PC-3 (cell line): Measurements from ENCODE around the gene DHX16. TPM values are rescaled to one million over a fixed set of nuclear protein-coding genes. Genes with fewer than 3 reads are reported as not detected.
A peak's percentile ranks its signal among the peaks of the same experiment; 100 is the strongest.

Experiments
- ATAC-seq: fragments of 200-7000 bp; cut with Tn5 transposase; 2 replicates; pipeline ENCODE4 v1.9.1; 2020; ENCODE audit warnings: mild to moderate bottlenecking, moderate library complexity
- BruUV-seq: library from RNA; stranded (reverse); fragments of 400-500 nt; replicated peaks from 2 replicates; lab custom pipeline; 2021; lab: Mats Ljungman, UMichigan
- CTCF ChIA-PET: fragments of 300-600 bp; sonication (Branson Sonifier 250); formaldehyde crosslinking; loops from one replicate; lab custom pipeline; 2022; ENCODE audit warnings: antibody characterized with exemption; lab: Charles Lee
- POLR2A ChIA-PET: fragments of 300-600 bp; sonication (Branson Sonifier 250); formaldehyde crosslinking; loops from one replicate; lab custom pipeline; 2022; ENCODE audit warnings: antibody characterized with exemption; ENCODE audit not compliant: unreplicated experiment; lab: Charles Lee
- DNase-seq: peaks from one replicate; pipeline ENCODE4 v3.0.0-alpha.2; 2015
- H2AFZ ChIP-seq: fragments of 300-600 bp; sonication (generic); 2 replicates; pipeline ENCODE4 v1.6.0; 2016; ENCODE audit warnings: antibody characterized with exemption, low read length
- H3F3A ChIP-seq: fragments of 300-600 bp; sonication (generic); one replicate; pipeline ENCODE4 v1.6.0; 2017; ENCODE audit warnings: antibody characterized with exemption, low read length, control low read depth, mild to moderate bottlenecking; ENCODE audit not compliant: unreplicated experiment
- H3K27ac ChIP-seq: fragments of 300-600 bp; sonication (generic); 2 replicates; pipeline ENCODE4 v1.5.1; 2016; ENCODE audit warnings: mild to moderate bottlenecking, low read length
- H3K27me3 ChIP-seq: fragments of 300-600 bp; sonication (generic); 2 replicates; pipeline ENCODE4 v1.6.1; 2016; ENCODE audit warnings: low read length, mixed read lengths
- H3K36me3 ChIP-seq: fragments of 300-600 bp; sonication (generic); 2 replicates; pipeline ENCODE4 v1.6.1; 2016; ENCODE audit warnings: low read depth, mixed run types, low read length, mixed read lengths
- H3K4me1 ChIP-seq: fragments of 300-600 bp; sonication (generic); 2 replicates; pipeline ENCODE4 v1.5.1; 2016; ENCODE audit warnings: low read length; ENCODE audit not compliant: insufficient read depth
- H3K4me2 ChIP-seq: fragments of 300-600 bp; sonication (generic); 2 replicates; pipeline ENCODE4 v1.6.0; 2016; ENCODE audit warnings: low read length
- H3K4me3 ChIP-seq: fragments of 300-600 bp; sonication (generic); 2 replicates; pipeline ENCODE4 v1.5.1; 2016; ENCODE audit warnings: mild to moderate bottlenecking, low read length, mixed read lengths
- H3K79me2 ChIP-seq: fragments of 300-600 bp; sonication (generic); 2 replicates; pipeline ENCODE4 v1.6.1; 2017; ENCODE audit warnings: low read length, mixed read lengths
- H3K9ac ChIP-seq: fragments of 300-600 bp; sonication (generic); 2 replicates; pipeline ENCODE4 v1.6.0; 2016; ENCODE audit warnings: mild to moderate bottlenecking, low read length
- H3K9me2 ChIP-seq: fragments of 300-600 bp; sonication (generic); replicated peaks from 2 replicates; pipeline ENCODE4 v1.6.1; 2016; ENCODE audit warnings: mixed run types, low read length, mixed read lengths
- H3K9me3 ChIP-seq: fragments of 300-600 bp; sonication (generic); 2 replicates; pipeline ENCODE4 v1.6.1; 2016; ENCODE audit warnings: low read length, mixed read lengths
- H4K20me1 ChIP-seq: fragments of 300-600 bp; sonication (generic); 2 replicates; pipeline ENCODE4 v1.6.1; 2016; ENCODE audit warnings: low read length, mixed read lengths
- CTCF ChIP-seq: fragments of 300-600 bp; sonication (generic); conservative IDR thresholded peaks from 2 replicates; pipeline ENCODE4 v1.5.1; 2017; ENCODE audit warnings: antibody characterized with exemption, low read depth, mild to moderate bottlenecking, low read length
- EZH2 ChIP-seq: fragments of 300-600 bp; sonication (generic); IDR thresholded peaks from one replicate; pipeline ENCODE4 v1.6.1; 2017; ENCODE audit warnings: antibody characterized with exemption, mild to moderate bottlenecking, low read length; ENCODE audit not compliant: unreplicated experiment
- EZH2phosphoT487 ChIP-seq: fragments of 300-600 bp; sonication (generic); IDR thresholded peaks from 2 replicates; pipeline ENCODE4 v1.6.1; 2018; ENCODE audit warnings: mild to moderate bottlenecking, antibody characterized with exemption, low read length, borderline replicate concordance
- intact Hi-C: fragments of 100-400 bp; cut with micrococcal nuclease; formaldehyde crosslinking; loops from 2 replicates; pipeline ENCODE4 v1.9.0; 2023
- total RNA-seq: library from RNA; depleted of rRNA; stranded (reverse); fragments of >200 nt; gene quantifications from 2 replicates; pipeline ENCODE4 v1.2.3, GENCODE V29; 2014

Gene DHX16
- total RNA-seq, 1 experiment from 2014 or later: 50.0 TPM

GRCh38 chr6:30635834-30636233 is 37.0 kb downstream of the DHX16 start:
- Histone ChIP-seq H3K9me2 (no peaks in the 10 kb centered on the region), H4K20me1 (no peaks in the 10 kb centered on the region), H3K27ac (no peak overlapping the region), H3F3A (no peaks in the 10 kb centered on the region), H3K4me1 (peaks cover 7% of the 10 kb centered on the region; the same call in 1 of the 2 replicates), H3K36me3 (peaks cover 10% of the 10 kb centered on the region), H3K4me3 (no peak overlapping the region), H3K9ac (no peak overlapping the region), H3K9me3 (no peaks in the 10 kb centered on the region), H3K4me2 (no peak overlapping the region), H3K79me2 (no peaks in the 10 kb centered on the region), H2AFZ (no peak overlapping the region), H3K27me3 (no peaks in the 10 kb centered on the region)
- POLR2A ChIA-PET: no interaction called here
- intact Hi-C loops: no loop called here
- CTCF ChIA-PET: no interaction called here
- BruUV-seq: no TSS peak
- TF ChIP-seq CTCF (no peak), EZH2phosphoT487 (no peak), EZH2 (no peak)
- DNase-seq (no peak), ATAC-seq (no peak)

- H3K4me1 ChIP-seq: peaks cover 4% of the 10 kb centered on the region; the same call in 1 of the 2 replicates
- H3K4me3 ChIP-seq: peak within 1 kb of the TSS; percentile 61
- peak within 1 kb of the TSS; percentile 18; the same call in 1 of the 2 replicates for H3K27ac ChIP-seq
- ChIA-PET POLR2A (no interaction called here), CTCF (no interaction called here)
- H3K4me2 ChIP-seq: peak within 1 kb of the TSS; percentile 75
- intact Hi-C loops: no loop called here
- H3K27me3 ChIP-seq: no peaks in the 10 kb centered on the region
- no peak for TF ChIP-seq CTCF
- TF ChIP-seq EZH2: no peak
- H2AFZ ChIP-seq: peak within 1 kb of the TSS; percentile 47
- DNase-seq: peak; percentile 60
- TSS peak; percentile 45 for BruUV-seq
- H3K9me3 ChIP-seq: no peaks in the 10 kb centered on the region
- peak within 1 kb of the TSS; percentile 65 for H3K9ac ChIP-seq
- H4K20me1 ChIP-seq: no peaks in the 10 kb centered on the region
- peaks cover 22% of the 10 kb centered on the region for H3K36me3 ChIP-seq
- H3K79me2 ChIP-seq: no peaks in the 10 kb centered on the region
- ATAC-seq: peak; percentile 85
- H3F3A ChIP-seq: no peaks in the 10 kb centered on the region
- H3K9me2 ChIP-seq: no peaks in the 10 kb centered on the region
Observed at GRCh38 chr6:30626484-30627366, 46.1 kb downstream of the DHX16 start, which contains the start of gene ATAT1. TSS of gene ATAT1 (plus strand) at chr6:30626874.

- H3K79me2 ChIP-seq: no peaks in the 10 kb centered on the region
- no peaks in the 10 kb centered on the region for H3K4me1 ChIP-seq
- H3K27me3 ChIP-seq: no peaks in the 10 kb centered on the region
- H2AFZ ChIP-seq: no peak overlapping the region
- ChIA-PET POLR2A (interaction anchor here (0.7 kb wide), 1 partner anchor 16 kb away, joined by 3 read pairs; no protein-coding TSS in a partner anchor), CTCF (no interaction called here)
- H3F3A ChIP-seq: no peaks in the 10 kb centered on the region
- intact Hi-C loops: no loop called here
- no TSS peak for BruUV-seq
- H3K9ac ChIP-seq: no peak overlapping the region
- H3K4me2 ChIP-seq: no peak overlapping the region
- H3K9me2 ChIP-seq: no peaks in the 10 kb centered on the region
- H3K27ac ChIP-seq: no peak overlapping the region
- H3K36me3 ChIP-seq: peaks cover 27% of the 10 kb centered on the region
- no peak overlapping the region for H3K4me3 ChIP-seq
- no peaks in the 10 kb centered on the region for H3K9me3 ChIP-seq
- ATAC-seq (no peak), DNase-seq (no peak)
- H4K20me1 ChIP-seq: no peaks in the 10 kb centered on the region
- TF ChIP-seq EZH2 (no peak), EZH2phosphoT487 (no peak)
Observed at GRCh38 chr6:30625511-30625910, 47.3 kb downstream of the DHX16 start.
